ENCODE data around the gene PGAM5. TPM values are rescaled to one million over a fixed set of nuclear protein-coding genes. Genes with fewer than 3 reads are reported as not detected.

The PGAM5 gene
- polyA plus RNA-seq, 2 of the 4 experiments (the other 2 are of a cell fraction): 29.3 to 51.3 TPM

DNA sequence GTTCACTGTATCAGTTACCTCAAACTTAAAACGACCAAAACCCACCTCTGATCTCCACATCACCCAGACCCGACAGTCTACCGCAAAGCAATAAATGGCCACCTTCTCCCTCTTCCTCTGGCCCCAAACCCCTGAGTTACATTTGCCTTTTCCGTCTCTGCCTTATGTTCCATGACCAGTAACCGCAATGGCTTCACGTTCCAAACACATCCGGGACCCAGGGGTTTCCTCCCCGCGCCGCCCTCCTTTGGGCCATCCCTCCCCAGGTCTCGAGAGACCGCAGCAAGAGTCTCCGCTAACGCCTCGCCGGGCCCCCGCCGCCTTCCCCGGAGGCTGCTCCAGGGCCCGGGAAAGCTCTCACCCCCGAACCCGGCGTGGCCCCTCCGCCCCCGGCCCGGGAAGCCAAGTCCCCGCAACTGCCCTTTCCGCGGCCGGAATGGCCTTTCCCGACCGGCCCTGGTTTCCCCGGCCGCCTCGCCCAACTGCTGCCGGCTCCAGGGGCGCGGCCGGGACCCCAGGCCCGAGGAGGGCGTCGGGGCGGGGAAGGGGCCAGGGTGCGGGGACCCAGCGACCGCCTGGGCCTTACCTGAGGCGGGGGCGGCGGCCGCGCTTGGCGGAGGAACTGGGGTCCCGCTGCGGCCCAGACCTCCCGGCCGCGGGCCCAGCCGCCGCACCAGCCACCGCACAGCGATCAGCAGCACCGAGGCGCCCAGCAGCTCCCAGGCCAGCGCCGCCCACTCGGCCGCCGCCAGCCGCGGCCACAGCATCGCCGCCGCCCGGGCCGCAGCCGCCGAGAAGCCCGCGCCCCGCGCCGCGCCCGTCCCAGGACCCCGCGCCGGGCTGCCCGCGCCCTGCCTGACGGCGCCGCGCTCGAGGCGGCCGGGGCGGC, 50.6 kb downstream of the PGAM5 start, which contains the start of gene ANKLE2:
ANKLE2 (minus strand) TSS at position 801 of the 889 bp plus-strand sequence; CDS start at position 767, 34 bp downstream.
- CTCF ChIA-PET: interaction anchor here (1.1 to 1.2 kb wide), 2 partner anchors 12 to 14 kb away, joined by 3 read pairs; no protein-coding TSS in a partner anchor
- Histone ChIP-seq H3K4me1 (peaks cover 6% of the 10 kb centered on the region), H3K4me3 (peak within 1 kb of the TSS; percentile 98), H3K27ac (peak within 1 kb of the TSS; percentile 99), H3K9me3 (no peaks in the 10 kb centered on the region), H3K4me2 (peak within 1 kb of the TSS; percentile 92)
- WGBS (ENCODE audit: missing lambda C conversion rate): 1% methylated on average over 16 of the region's 97 CpGs
- TF ChIP-seq JUN (IDR thresholded peaks at IDR 0.05): peak in 1 of 2 experiments; percentile 73; a peak in 1 of 5 replicates
- peak; percentile 66; the same call in 1 of the 2 replicates for TF ChIP-seq PHF8 (IDR thresholded peaks at IDR 0.05; ENCODE audit: borderline replicate concordance, low read depth)
- peak; percentile 64 for TF ChIP-seq POLR2A (IDR thresholded peaks at IDR 0.05; ENCODE audit: low read length)
- TF ChIP-seq TFCP2L1 (CRISPR knock-in tag; IDR thresholded peaks at IDR 0.05): no peak
- peak; percentile 36; the same call in 1 of the 2 replicates for TF ChIP-seq KDM5A (IDR thresholded peaks at IDR 0.05)
- ATAC-seq: peak; percentile 62 to 63
- no peak for FAIRE-seq
- POLR2A ChIA-PET: interaction anchor here (0.6 to 0.8 kb wide), 2 partner anchors 21 to 61 kb away, joined by 3 to 5 read pairs; no protein-coding TSS in a partner anchor
- peak; percentile 42 to 63 for DNase-seq (ENCODE audit: low read depth in 1 of 2, low spot score in 1 of 2)

DNA sequence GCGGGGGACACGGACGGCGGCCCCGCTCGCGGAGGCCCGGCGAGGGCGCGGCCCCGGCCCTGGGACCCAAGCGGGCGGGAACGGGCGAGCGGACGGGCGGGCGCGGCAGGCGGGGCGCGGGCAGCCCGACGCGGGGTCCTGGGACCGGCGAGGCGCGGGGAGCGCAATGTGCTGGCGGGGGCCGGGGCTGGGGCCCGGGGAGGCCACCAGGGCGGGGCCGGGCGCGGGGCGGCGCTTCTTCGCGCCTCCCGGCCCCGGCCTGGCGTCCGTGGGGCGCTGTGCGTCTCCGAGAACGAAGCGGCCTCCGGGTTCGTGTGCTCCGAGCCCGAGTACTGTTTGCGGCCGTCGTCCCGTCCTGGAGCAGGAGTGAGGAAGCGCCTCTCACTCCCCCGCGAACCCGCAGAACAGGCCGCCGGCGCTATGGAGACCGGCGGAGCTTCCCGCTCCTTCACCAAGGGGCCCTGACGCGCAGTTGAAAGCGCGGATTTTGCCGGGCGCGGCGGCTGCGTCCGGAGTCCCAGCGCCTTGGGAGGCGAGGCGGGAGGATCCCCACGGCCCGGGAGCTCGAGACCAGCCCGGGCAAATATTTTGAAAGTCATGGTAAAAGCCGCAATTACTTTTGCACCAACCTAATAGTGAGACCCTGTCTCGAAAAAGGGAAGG, 51.4 kb downstream of the PGAM5 start:
- ChIA-PET POLR2A (interaction anchor here (0.6 kb wide), 1 partner anchor 16 kb away, joined by 3 read pairs; no protein-coding TSS in a partner anchor), CTCF (interaction anchor here (1.1 to 1.2 kb wide), 2 partner anchors 11 to 20 kb away, joined by 3 to 4 read pairs; no protein-coding TSS in a partner anchor)
- H3K4me3 ChIP-seq: peak overlapping the region; percentile 98
- H3K4me1 ChIP-seq: peaks cover 6% of the 10 kb centered on the region
- DNase-seq (ENCODE audit: low read depth in 1 of 2, low spot score in 1 of 2) (peak; percentile 85 to 93), ATAC-seq (peak; percentile 81 to 90), FAIRE-seq (no peak)
- WGBS (ENCODE audit: missing lambda C conversion rate): 1% methylated on average over 8 of the region's 89 CpGs
- H3K4me2 ChIP-seq: peak overlapping the region; percentile 92
- peak overlapping the region; percentile 99 for H3K27ac ChIP-seq
- no peaks in the 10 kb centered on the region for H3K9me3 ChIP-seq
- TF ChIP-seq, protein P1, sequence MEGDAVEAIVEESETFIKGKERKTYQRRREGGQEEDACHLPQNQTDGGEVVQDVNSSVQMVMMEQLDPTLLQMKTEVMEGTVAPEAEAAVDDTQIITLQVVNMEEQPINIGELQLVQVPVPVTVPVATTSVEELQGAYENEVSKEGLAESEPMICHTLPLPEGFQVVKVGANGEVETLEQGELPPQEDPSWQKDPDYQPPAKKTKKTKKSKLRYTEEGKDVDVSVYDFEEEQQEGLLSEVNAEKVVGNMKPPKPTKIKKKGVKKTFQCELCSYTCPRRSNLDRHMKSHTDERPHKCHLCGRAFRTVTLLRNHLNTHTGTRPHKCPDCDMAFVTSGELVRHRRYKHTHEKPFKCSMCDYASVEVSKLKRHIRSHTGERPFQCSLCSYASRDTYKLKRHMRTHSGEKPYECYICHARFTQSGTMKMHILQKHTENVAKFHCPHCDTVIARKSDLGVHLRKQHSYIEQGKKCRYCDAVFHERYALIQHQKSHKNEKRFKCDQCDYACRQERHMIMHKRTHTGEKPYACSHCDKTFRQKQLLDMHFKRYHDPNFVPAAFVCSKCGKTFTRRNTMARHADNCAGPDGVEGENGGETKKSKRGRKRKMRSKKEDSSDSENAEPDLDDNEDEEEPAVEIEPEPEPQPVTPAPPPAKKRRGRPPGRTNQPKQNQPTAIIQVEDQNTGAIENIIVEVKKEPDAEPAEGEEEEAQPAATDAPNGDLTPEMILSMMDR (IDR thresholded peaks at IDR 0.05): 0 out of 3 replicates have a peak, but pooled peaks have one; percentile 19
- no peak for TF ChIP-seq CHD2 (IDR thresholded peaks at IDR 0.05; ENCODE audit: low read length, partially characterized antibody)
- TF ChIP-seq EP300 (IDR thresholded peaks at IDR 0.05): no peak
- TF ChIP-seq CBX8 (IDR thresholded peaks at IDR 0.05): no peak
- TF ChIP-seq, protein P2, sequence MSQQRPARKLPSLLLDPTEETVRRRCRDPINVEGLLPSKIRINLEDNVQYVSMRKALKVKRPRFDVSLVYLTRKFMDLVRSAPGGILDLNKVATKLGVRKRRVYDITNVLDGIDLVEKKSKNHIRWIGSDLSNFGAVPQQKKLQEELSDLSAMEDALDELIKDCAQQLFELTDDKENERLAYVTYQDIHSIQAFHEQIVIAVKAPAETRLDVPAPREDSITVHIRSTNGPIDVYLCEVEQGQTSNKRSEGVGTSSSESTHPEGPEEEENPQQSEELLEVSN (IDR thresholded peaks at IDR 0.05; ENCODE audit: borderline replicate concordance, low read depth): peak; percentile 74; the same call in 1 of the 2 replicates
- no peak for TF ChIP-seq KDM5A (IDR thresholded peaks at IDR 0.05)
- TF ChIP-seq, protein P3, sequence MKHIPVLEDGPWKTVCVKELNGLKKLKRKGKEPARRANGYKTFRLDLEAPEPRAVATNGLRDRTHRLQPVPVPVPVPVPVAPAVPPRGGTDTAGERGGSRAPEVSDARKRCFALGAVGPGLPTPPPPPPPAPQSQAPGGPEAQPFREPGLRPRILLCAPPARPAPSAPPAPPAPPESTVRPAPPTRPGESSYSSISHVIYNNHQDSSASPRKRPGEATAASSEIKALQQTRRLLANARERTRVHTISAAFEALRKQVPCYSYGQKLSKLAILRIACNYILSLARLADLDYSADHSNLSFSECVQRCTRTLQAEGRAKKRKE (CRISPR knock-in tag; IDR thresholded peaks at IDR 0.05; ENCODE audit: low read depth): no peak
- no peak for TF ChIP-seq BHLHE40 (IDR thresholded peaks at IDR 0.05; ENCODE audit: low read depth, low read length)
- TF ChIP-seq EHF (CRISPR knock-in tag; IDR thresholded peaks at IDR 0.05): no peak
- TF ChIP-seq NPAS2 (CRISPR knock-in tag; IDR thresholded peaks at IDR 0.05; ENCODE audit: borderline replicate concordance): no peak
- TF ChIP-seq FOSL2 (IDR thresholded peaks at IDR 0.05): no peak
- no peak for TF ChIP-seq FOSL2 (CRISPR knock-in tag; IDR thresholded peaks at IDR 0.05)
- TF ChIP-seq HDAC2 (IDR thresholded peaks at IDR 0.05): no peak
- no peak for TF ChIP-seq JUNB (IDR thresholded peaks at IDR 0.05)
- no peak for TF ChIP-seq MAFK (IDR thresholded peaks at IDR 0.05; ENCODE audit: partially characterized antibody)
- TF ChIP-seq HOXA7 (CRISPR knock-in tag; IDR thresholded peaks at IDR 0.05): no peak
- TF ChIP-seq POLR2A (IDR thresholded peaks at IDR 0.05; ENCODE audit: low read length): peak; percentile 97
- TF ChIP-seq ZFP36 (IDR thresholded peaks at IDR 0.05; ENCODE audit: borderline replicate concordance, partially characterized antibody): no peak
- no peak for TF ChIP-seq GATA3 (IDR thresholded peaks at IDR 0.05; ENCODE audit: borderline replicate concordance)
- no peak for TF ChIP-seq EHMT2 (IDR thresholded peaks at IDR 0.05; ENCODE audit: low read depth)
- no peak for TF ChIP-seq HEYL (CRISPR knock-in tag; IDR thresholded peaks at IDR 0.05)
- TF ChIP-seq FOXS1 (CRISPR knock-in tag; IDR thresholded peaks at IDR 0.05): no peak
- TF ChIP-seq NR3C1 (IDR thresholded peaks at IDR 0.05): no peak
- TF ChIP-seq, protein P4, sequence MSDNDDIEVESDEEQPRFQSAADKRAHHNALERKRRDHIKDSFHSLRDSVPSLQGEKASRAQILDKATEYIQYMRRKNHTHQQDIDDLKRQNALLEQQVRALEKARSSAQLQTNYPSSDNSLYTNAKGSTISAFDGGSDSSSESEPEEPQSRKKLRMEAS (IDR thresholded peaks at IDR 0.05): peak; percentile 74
- TF ChIP-seq SREBF2 (IDR thresholded peaks at IDR 0.05): no peak
- peak; percentile 97 for TF ChIP-seq PHF8 (IDR thresholded peaks at IDR 0.05; ENCODE audit: borderline replicate concordance, low read depth)
- peak; percentile 49 to 93; a peak in 4 of 5 replicates for TF ChIP-seq JUN (IDR thresholded peaks at IDR 0.05)
- TF ChIP-seq ESRRA (IDR thresholded peaks at IDR 0.05; ENCODE audit: borderline replicate concordance, low read length): no peak
- no peak for TF ChIP-seq HOXB13 (CRISPR knock-in tag; IDR thresholded peaks at IDR 0.05; ENCODE audit: low read depth)
- no peak for TF ChIP-seq RCOR1 (IDR thresholded peaks at IDR 0.05; ENCODE audit: low read depth, low read length)
- no peak for TF ChIP-seq RNF2 (IDR thresholded peaks at IDR 0.05; ENCODE audit: borderline replicate concordance, low read depth)
- TF ChIP-seq CEBPB (IDR thresholded peaks at IDR 0.05): no peak
- no peak for TF ChIP-seq ZSCAN20 (CRISPR knock-in tag; IDR thresholded peaks at IDR 0.05)
